GM23338 (cell line): ENCODE measurements around the gene RIT1.

Experiments
- CREB1 ChIP-seq: fragments of 250-450 bp; sonication (Bioruptor Pico); IDR thresholded peaks from 2 replicates; pipeline ENCODE4 v1.5.0; 2020; ENCODE audit warnings: low read depth, mild to moderate bottlenecking, moderate library complexity
- EZH2 ChIP-seq: fragments of 200-600 bp; sonication (generic); IDR thresholded peaks from one replicate; pipeline ENCODE4 v1.8.0; 2017; ENCODE audit warnings: antibody characterized with exemption, mild to moderate bottlenecking, low read depth; ENCODE audit not compliant: unreplicated experiment
- EZH2phosphoT487 ChIP-seq: fragments of 200-600 bp; sonication (generic); IDR thresholded peaks from one replicate; pipeline ENCODE4 v1.8.1; 2018; ENCODE audit warnings: antibody characterized with exemption; ENCODE audit not compliant: unreplicated experiment
- JUNB ChIP-seq: IDR thresholded peaks from one replicate; pipeline ENCODE4 v1.6.1; 2016; ENCODE audit warnings: antibody characterized with exemption; ENCODE audit not compliant: unreplicated experiment
- POLR2AphosphoS5 ChIP-seq: IDR thresholded peaks from 2 replicates; pipeline ENCODE4 v1.6.1; 2016; ENCODE audit warnings: antibody characterized with exemption, low read depth
- ZNF114 ChIP-seq: fragments of 250-450 bp; sonication (Bioruptor Pico); IDR thresholded peaks from 2 replicates; pipeline ENCODE4 v1.5.0; 2020; ENCODE audit warnings: mild to moderate bottlenecking, moderate library complexity
- TF ChIP-seq, protein P1 (sequence below), 2 experiments: fragments of 200-600 bp in 1 of 2; sonication (generic) in 1 of 2; conservative IDR thresholded peaks; 2 replicates each; pipeline versions ENCODE4 v1.5.1 to v1.6.1; 2016 to 2017; ENCODE audit warnings: antibody characterized with exemption in 2 of 2, low read depth in 2 of 2, mild to moderate bottlenecking in 2 of 2, moderate library complexity in 1 of 2
- TF ChIP-seq, protein P2 (sequence below): IDR thresholded peaks from one replicate; pipeline ENCODE4 v1.6.1; 2018; ENCODE audit warnings: antibody characterized with exemption; ENCODE audit not compliant: unreplicated experiment
- TF ChIP-seq, protein P3 (sequence below): IDR thresholded peaks from 2 replicates; pipeline ENCODE4 v1.6.1; 2016; ENCODE audit warnings: antibody characterized with exemption

DNA sequence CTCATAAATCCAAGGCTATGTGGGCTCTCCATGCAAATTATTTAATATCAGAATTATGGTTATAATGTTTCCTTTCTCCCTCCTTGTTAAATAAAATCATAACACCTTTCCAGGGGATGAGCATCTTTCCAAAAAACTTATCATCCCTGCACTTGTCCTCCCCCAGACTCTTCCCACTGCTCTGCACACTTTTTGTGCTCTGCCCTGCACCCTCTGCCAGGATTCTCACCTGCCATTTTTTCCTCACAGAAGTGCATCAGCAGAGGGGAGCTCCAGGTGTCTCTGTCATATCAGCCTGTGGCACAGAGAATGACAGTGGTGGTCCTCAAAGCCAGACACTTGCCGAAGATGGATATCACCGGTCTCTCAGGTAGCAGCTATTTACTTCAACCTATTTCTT is 30.9 kb downstream of the RIT1 start:
- TF ChIP-seq, protein P1, sequence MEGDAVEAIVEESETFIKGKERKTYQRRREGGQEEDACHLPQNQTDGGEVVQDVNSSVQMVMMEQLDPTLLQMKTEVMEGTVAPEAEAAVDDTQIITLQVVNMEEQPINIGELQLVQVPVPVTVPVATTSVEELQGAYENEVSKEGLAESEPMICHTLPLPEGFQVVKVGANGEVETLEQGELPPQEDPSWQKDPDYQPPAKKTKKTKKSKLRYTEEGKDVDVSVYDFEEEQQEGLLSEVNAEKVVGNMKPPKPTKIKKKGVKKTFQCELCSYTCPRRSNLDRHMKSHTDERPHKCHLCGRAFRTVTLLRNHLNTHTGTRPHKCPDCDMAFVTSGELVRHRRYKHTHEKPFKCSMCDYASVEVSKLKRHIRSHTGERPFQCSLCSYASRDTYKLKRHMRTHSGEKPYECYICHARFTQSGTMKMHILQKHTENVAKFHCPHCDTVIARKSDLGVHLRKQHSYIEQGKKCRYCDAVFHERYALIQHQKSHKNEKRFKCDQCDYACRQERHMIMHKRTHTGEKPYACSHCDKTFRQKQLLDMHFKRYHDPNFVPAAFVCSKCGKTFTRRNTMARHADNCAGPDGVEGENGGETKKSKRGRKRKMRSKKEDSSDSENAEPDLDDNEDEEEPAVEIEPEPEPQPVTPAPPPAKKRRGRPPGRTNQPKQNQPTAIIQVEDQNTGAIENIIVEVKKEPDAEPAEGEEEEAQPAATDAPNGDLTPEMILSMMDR (conservative IDR thresholded peaks at IDR 0.05; ENCODE audit: low read depth in 2 of 2), result no peak
- TF ChIP-seq EZH2 (no peak), POLR2AphosphoS5 (no peak), CREB1 (CRISPR knock-in tag) (no peak), ZNF114 (CRISPR knock-in tag) (no peak), EZH2phosphoT487 (no peak), JUNB (no peak)
- TF ChIP-seq, protein P2, sequence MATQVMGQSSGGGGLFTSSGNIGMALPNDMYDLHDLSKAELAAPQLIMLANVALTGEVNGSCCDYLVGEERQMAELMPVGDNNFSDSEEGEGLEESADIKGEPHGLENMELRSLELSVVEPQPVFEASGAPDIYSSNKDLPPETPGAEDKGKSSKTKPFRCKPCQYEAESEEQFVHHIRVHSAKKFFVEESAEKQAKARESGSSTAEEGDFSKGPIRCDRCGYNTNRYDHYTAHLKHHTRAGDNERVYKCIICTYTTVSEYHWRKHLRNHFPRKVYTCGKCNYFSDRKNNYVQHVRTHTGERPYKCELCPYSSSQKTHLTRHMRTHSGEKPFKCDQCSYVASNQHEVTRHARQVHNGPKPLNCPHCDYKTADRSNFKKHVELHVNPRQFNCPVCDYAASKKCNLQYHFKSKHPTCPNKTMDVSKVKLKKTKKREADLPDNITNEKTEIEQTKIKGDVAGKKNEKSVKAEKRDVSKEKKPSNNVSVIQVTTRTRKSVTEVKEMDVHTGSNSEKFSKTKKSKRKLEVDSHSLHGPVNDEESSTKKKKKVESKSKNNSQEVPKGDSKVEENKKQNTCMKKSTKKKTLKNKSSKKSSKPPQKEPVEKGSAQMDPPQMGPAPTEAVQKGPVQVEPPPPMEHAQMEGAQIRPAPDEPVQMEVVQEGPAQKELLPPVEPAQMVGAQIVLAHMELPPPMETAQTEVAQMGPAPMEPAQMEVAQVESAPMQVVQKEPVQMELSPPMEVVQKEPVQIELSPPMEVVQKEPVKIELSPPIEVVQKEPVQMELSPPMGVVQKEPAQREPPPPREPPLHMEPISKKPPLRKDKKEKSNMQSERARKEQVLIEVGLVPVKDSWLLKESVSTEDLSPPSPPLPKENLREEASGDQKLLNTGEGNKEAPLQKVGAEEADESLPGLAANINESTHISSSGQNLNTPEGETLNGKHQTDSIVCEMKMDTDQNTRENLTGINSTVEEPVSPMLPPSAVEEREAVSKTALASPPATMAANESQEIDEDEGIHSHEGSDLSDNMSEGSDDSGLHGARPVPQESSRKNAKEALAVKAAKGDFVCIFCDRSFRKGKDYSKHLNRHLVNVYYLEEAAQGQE, result no peak
- TF ChIP-seq, protein P3, sequence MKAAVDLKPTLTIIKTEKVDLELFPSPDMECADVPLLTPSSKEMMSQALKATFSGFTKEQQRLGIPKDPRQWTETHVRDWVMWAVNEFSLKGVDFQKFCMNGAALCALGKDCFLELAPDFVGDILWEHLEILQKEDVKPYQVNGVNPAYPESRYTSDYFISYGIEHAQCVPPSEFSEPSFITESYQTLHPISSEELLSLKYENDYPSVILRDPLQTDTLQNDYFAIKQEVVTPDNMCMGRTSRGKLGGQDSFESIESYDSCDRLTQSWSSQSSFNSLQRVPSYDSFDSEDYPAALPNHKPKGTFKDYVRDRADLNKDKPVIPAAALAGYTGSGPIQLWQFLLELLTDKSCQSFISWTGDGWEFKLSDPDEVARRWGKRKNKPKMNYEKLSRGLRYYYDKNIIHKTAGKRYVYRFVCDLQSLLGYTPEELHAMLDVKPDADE, result no peak
